Fibroblast of skin of abdomen (primary cell): ENCODE measurements around the gene LCN10.
"Not testable (repeated sequence)": the region's sequence is repeated elsewhere in the genome, so short reads cannot be mapped to it uniquely, and the experiment has no call there.

Experiments used
- DNase-seq: peaks from one replicate; pipeline ENCODE4 v3.0.0-alpha.2; 2013

The LCN10 gene

DNA sequence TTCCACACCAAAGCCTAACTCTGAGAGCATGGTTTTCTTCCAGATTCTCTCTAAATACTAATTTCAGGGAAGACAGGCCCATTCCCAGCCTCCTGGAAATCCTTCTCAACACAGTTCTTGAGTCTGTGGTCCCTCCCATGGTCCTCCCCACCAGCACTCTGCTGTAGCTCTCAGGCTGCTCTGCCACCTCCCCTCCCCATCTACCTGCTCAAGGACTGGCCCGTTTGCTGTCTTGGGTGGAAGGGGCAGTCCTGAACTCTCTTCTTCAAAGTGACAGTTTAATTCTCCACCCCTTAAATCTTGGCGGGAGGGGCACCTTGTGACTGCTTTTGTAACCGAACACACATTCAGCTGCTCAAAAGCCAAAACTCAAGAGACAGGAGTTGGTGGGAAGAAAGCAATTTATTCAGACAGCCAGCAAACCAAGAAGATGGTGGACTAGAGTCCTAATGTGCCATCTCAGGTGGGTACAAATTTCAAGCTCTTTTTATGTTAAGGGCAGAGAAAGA lies 29.2 kb upstream of the LCN10 start:
- DNase-seq = no peak

DNA sequence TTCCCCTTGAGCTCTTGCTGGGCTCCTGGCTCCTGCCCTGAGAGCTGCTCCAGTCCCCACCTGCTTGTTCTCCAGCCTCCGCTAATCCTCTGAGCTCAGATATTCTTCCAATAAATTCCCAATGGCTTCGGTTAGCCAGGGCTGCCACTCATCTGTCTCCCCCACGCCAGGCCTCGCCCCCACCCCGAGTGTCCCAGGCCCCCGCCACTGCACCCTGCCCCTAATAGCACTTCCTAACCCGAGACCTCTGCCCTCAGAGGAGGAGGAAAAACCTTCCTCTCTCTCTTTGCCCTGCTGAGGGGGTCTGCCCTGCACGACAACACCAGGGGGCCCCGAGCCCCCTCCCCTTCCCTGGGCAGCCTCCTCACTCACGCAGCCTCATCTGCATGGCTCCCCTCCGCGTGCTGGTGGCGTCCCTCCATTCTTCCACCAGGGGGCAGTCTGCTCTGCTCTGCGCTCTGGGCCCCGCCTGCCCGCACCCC lies 27.0 kb upstream of the LCN10 start:
- DNase-seq = no peak

DNA sequence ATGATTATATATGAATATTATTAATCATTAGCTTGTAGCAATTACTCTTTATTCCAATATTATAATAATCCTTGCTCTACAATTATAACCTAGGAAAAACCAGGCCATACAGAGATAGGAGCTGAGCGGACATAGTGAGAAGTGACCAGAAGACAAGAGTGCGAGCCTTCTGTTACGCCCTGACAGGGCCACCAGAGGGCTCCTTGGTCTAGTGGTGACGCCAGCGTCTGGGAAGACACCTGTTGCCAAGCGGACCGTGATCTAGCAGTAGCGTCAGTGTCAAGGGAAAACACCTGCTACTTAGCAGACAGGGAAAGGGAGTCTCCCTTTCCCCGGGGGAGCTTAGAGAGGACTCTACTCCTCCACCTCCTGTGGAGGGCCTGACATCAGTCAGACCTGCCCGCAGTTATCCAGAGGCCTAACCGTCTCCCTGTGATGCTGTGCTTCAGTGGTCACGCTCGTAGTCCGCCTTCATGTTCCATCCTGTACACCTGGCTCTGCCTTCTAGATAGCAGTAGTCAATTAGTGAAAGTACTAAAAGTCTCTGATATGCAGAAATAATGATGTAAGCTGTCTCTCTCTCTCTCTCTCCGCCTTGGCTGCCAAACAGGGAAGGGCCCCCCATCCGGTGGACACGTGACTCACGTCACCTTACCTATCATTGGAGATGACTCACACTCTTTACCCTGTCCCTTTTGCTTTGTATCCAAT lies 23.8 kb upstream of the LCN10 start:
- not testable (repeated sequence) for DNase-seq

GRCh38 chr9:136765745-136766409 lies 23.1 kb upstream of the LCN10 start:
- not testable (repeated sequence) for DNase-seq

DNA sequence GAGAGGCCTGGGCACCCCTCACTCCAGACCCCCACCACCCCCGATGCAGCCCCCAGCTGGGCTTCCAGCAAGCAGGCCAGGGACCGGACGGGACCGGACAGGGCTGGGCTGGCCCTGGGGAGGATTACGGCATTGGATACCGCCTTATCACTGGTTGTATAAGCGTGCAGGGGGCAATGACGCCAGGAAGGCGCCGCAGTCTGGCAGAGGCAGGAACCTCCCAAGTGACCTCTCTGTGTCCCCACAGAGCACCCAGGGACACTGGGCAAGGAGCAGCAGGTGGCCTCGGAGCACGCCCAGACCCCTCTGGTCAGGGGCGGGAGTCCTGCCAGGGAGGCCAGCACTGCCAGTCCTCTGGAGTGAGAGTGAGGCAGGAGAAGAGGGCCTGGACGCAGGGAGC lies 22.3 kb upstream of the LCN10 start:
- no peak for DNase-seq

- no peak for DNase-seq
These were observed 21.7 kb upstream of the LCN10 start, which contains the start of gene LCN15 for GRCh38 chr9:136764301-136764891. Gene LCN15 (minus strand): TSS chr9:136764518. CDS start chr9:136764488, 30 bp downstream.

DNA sequence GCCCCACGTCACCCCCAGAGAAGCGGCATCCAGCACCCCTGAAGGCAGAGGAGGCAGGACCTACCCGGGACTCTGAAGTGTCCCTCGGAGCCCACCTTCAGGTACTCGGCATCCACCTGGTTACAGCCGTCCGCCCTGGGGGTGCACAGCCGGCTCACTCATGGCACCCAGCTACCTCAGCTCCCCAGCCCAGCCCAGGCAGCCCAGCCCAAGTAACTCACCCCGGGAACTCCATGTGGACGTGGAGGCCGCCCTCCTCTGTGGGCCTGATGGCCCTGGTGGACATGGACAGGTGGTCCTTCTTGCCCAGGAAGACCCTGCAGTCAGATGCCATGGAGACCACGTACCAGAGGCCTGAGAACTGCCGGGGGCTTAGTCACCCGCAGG lies 20.9 kb upstream of the LCN10 start:
- no peak for DNase-seq

GRCh38 chr9:136762915-136763648 lies 20.3 kb upstream of the LCN10 start:
- DNase-seq = no peak

DNA sequence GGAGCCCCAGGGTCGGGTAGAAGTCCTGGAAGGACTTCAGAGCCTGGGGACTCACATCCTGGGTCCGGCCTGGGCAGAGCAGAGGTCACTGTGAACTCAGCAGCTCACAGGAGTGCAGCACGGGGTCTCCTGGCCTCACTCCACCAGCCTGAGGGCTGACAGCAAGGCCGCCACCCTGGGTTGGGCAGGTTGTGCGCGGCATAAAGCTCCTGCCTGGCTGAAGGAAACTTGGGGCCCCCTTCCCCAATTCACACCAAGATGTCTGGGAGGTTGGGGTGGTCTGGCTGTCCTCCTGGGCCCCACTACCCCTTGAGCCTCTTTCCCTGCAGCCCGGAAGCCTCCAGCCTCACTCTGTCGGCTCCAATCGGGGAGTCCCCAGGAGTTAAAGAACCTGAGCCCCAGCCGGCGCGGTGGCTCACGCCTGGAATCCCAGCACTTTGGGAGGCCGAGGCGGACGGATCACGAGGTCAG lies 19.5 kb upstream of the LCN10 start:
- DNase-seq = no peak

GRCh38 chr9:136761545-136761981 lies 18.8 kb upstream of the LCN10 start:
- no peak for DNase-seq

- peak; percentile 44 for DNase-seq
These were observed 18.2 kb upstream of the LCN10 start for GRCh38 chr9:136760834-136761544.

- no peak for DNase-seq
These were observed 17.7 kb upstream of the LCN10 start for GRCh38 chr9:136760424-136760823.

- no peak for DNase-seq
These were observed 16.9 kb upstream of the LCN10 start for GRCh38 chr9:136759436-136760325.

DNA sequence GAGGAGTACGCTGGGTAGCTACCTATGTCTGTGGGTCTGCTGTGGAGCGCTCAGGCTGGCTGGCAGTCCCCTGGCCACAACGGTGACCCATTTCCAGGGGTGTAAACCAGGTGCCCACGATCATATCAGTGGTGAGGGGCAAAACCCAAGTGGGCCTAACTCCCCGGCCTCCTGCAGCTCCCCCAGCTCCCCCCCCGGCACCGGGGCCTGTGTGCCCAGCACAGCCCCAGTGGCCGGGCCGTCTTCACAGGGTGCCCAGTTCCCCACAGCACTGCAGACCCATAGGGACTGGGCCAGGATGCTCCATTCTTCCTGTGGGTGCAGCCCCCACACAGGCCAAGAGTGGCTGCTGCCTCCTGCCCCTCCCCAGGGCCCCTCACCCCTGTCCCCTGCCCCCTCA lies 16.3 kb upstream of the LCN10 start:
- no peak for DNase-seq

GRCh38 chr9:136757751-136758140 lies 15.0 kb upstream of the LCN10 start:
- DNase-seq = no peak

- no peak for DNase-seq
These were observed 14.6 kb upstream of the LCN10 start for GRCh38 chr9:136757328-136757727.

DNA sequence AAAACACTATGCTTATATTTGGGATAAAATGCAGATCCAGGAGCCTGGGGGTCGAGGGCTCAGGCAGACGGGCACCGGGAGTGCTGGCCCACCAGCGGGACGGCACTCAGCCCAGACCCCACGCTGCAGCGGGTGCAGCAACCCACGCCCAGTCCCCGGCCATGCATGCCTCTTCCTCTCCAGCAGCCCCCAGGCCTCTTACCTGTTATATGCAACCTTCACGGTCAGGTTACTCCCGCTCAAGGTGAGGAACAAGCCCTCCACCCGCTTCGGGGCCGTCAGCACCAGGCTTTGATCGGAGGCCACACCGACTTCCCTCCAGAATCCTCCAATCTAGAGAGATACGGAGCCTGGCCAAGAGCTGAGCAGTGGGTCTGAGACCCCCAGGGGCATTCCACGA lies 14.1 kb upstream of the LCN10 start:
- no peak for DNase-seq

GRCh38 chr9:136756134-136756438 lies 13.3 kb upstream of the LCN10 start:
- no peak for DNase-seq

DNA sequence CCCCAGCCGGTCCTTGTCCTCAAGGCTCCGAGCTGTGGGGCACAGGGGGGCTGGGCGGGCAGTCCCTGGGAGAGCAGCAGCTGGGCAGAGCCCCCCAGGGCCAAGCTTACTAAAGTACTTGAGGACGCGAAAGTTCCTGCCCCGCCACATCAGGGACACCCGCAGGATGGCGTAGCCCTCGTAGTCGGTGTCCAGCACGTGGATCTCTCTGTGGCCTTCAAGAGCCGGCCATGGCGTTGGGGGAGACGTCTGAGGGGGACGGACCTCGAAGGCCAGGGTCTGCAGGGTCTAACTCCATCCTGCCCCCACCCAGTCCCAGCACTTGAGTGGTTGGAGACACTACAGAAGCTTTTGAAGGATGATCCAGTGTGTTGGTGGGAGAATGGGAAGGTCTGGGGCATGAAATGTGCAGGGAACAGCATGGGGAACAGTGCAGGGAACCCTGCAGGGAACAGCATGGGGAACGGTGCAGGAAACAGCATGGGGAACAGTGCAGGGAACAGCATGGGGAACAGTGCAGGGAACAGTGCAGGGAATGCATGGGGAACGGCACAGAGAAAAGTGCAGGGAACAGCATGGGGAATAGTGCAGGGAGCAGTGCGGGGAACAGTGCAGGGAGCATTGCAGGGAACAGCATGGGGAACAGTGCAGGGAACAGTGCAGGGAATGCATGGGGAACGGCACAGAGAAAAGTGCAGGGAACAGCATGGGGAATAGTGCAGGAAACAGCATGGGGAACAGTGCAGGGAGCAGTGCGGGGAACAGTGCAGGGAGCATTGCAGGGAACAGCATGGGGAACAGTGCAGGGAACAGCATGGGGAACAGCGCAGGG lies 12.8 kb upstream of the LCN10 start:
- DNase-seq = not testable (repeated sequence)

GRCh38 chr9:136754626-136755301 lies 12.0 kb upstream of the LCN10 start:
- no peak for DNase-seq
